HEK293T (cell line): ENCODE measurements around the gene LRRTM1.

Experiments used
- FOXK2 ChIP-seq: fragments of 450-650 bp; IDR thresholded peaks from 2 replicates; pipeline ENCODE4 v1.6.1; 2016; ENCODE audit warnings: mild to moderate bottlenecking
- SUZ12 ChIP-seq: fragments of 450-650 bp; IDR thresholded peaks from 2 replicates; pipeline ENCODE4 v1.6.1; 2016; ENCODE audit warnings: mild to moderate bottlenecking

GRCh38 chr2:80293039-80293438 is 11.5 kb downstream of the LRRTM1 start:
- TF ChIP-seq FOXK2 (no peak), SUZ12 (no peak)
